Coronary artery (tissue), 2 donors: Measurements from ENCODE around the gene PGGHG.

ENCODE experiments used
- DNase-seq: peaks from one replicate; pipeline ENCODE4 v3.0.0-alpha.2; 2017; ENCODE audit warnings: low spot score
- H3K27ac ChIP-seq, 2 donors: fragments of 200-600 bp; sonication (generic); one replicate each; pipeline ENCODE4 v1.5.1; 2016 to 2019
- H3K4me3 ChIP-seq: fragments of 200-600 bp; sonication (generic); 2 replicates; pipeline ENCODE4 v1.5.1; 2016; ENCODE audit warnings: mild to moderate bottlenecking, moderate library complexity
- TF ChIP-seq, protein P1 (sequence below): fragments of 200-600 bp; sonication (generic); IDR thresholded peaks from one replicate; pipeline ENCODE4 v1.5.1; 2019; ENCODE audit warnings: antibody characterized with exemption

PGGHG gene

DNA sequence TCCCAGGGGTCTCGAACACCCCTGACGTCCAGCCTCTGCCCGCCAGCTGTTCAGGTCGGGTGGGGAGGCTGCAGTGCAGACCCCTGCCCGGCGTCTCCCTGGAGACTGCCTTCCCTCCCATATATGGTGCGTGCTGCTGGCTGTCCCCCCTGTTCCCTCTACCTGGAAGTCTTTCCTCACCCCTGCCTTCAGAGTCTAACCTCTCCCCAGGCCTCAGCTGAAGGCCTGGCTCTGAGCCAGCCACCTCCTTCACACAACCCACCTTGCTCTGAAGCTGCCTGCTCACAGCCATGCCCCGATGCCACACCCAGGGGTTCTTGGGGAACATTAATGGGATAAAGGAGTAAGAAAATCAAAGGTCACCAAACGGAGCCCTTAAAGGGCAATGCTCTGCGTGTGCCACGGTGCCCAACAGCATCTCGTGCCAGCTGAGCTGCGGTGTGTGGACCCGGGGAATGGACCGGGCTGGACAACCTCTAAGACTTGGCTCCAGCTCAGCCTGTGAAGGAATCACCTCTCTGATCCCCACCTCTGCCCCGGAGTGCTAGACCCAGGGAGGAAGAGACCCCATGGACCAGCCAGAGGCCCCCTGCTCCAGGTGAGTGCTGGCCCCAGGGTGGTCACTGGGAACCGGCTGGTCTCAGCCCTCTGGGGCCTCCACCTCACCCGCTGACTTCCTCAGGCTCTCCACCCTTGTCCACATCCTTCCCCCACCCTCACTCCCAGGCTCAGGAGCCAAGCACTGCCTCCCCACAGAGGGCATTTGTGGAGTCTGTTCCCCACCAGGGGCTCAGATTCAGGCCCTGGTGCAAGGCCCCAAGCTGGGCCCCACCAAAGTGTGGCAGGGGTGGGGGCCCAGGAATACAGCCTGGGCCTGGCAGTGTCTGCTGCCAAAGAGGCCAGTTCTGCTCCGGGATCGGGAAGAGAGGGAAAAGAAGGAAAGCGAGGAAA lies 10.7 kb upstream of the PGGHG start, which contains the start of gene NLRP6:
Gene NLRP6 (plus strand): TSS at position 407 of the 951 bp plus-strand sequence. CDS start 163 bp downstream, at position 570.
- Histone ChIP-seq H3K27ac (no peak within 1 kb of the TSS), H3K4me3 (peak within 1 kb of the TSS; percentile 67)
- DNase-seq = no peak
- TF ChIP-seq, protein P1, sequence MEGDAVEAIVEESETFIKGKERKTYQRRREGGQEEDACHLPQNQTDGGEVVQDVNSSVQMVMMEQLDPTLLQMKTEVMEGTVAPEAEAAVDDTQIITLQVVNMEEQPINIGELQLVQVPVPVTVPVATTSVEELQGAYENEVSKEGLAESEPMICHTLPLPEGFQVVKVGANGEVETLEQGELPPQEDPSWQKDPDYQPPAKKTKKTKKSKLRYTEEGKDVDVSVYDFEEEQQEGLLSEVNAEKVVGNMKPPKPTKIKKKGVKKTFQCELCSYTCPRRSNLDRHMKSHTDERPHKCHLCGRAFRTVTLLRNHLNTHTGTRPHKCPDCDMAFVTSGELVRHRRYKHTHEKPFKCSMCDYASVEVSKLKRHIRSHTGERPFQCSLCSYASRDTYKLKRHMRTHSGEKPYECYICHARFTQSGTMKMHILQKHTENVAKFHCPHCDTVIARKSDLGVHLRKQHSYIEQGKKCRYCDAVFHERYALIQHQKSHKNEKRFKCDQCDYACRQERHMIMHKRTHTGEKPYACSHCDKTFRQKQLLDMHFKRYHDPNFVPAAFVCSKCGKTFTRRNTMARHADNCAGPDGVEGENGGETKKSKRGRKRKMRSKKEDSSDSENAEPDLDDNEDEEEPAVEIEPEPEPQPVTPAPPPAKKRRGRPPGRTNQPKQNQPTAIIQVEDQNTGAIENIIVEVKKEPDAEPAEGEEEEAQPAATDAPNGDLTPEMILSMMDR = no peak

DNA sequence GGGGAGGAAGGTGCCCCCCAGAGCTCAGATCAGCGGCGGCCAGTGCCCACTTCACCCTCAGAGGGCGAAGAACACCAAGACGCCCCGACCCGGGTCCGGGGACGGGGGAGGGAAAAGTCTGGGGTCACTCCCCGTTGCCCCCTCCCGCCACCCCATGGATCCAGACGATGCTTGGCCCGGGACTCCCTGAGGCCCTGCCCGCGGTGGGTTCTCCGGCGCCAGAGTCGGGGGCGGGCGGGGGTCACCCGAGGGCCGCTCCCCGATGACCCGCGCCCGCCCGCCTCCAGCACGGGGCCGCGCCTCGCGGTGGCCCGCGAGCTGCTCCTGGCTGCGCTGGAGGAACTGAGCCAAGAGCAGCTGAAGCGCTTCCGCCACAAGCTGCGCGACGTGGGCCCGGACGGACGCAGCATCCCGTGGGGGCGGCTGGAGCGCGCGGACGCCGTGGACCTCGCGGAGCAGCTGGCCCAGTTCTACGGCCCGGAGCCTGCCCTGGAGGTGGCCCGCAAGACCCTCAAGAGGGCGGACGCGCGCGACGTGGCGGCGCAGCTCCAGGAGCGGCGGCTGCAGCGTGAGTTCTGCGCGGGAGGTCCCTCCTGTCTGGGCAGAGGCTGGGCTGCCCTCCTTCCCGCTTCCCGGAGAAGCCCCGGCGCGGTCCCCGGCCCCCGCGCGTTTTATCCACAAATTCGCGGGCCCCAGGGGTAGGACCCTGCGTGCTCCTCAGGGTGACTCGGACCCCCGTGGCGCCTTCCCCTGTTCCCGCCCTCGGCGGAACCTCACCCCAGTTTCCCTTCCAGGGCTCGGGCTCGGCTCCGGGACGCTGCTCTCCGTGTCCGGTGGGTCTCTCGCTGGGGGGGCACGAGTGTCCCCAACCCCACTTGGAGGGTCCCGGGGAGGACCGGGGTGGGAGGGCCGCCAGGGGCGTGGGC lies 9.6 kb upstream of the PGGHG start:
- H3K4me3 ChIP-seq = peak overlapping the region; percentile 67
- no peak overlapping the region for H3K27ac ChIP-seq
- DNase-seq = no peak
- TF ChIP-seq, protein P1 = no peak

DNA sequence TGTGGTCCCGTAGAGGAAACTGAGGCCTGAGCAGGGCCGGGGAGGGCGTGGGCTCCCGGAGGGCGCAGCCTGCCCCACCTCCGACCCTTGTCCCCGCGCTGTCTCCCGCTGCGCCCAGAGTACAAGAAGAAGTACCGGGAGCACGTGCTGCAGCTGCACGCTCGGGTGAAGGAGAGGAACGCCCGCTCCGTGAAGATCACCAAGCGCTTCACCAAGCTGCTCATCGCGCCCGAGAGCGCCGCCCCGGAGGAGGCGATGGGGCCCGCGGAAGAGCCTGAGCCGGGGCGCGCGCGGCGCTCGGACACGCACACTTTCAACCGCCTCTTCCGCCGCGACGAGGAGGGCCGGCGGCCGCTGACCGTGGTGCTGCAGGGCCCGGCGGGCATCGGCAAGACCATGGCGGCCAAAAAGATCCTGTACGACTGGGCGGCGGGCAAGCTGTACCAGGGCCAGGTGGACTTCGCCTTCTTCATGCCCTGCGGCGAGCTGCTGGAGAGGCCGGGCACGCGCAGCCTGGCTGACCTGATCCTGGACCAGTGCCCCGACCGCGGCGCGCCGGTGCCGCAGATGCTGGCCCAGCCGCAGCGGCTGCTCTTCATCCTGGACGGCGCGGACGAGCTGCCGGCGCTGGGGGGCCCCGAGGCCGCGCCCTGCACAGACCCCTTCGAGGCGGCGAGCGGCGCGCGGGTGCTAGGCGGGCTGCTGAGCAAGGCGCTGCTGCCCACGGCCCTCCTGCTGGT lies 8.8 kb upstream of the PGGHG start:
- Histone ChIP-seq H3K4me3 (peak overlapping the region; percentile 67), H3K27ac (no peak overlapping the region)
- TF ChIP-seq, protein P1 = no peak
- DNase-seq = no peak

- TF ChIP-seq, protein P1 = no peak
- peak overlapping the region; percentile 67 for H3K4me3 ChIP-seq
- DNase-seq = peak; percentile 65
- no peak overlapping the region for H3K27ac ChIP-seq
Observed at GRCh38 chr11:280706-281485, 8.0 kb upstream of the PGGHG start.

GRCh38 chr11:281486-282161 lies 7.3 kb upstream of the PGGHG start:
- TF ChIP-seq, protein P1 = no peak
- H3K27ac ChIP-seq = no peak overlapping the region
- H3K4me3 ChIP-seq = peak overlapping the region; percentile 67
- peak; percentile 67 for DNase-seq
